DMS 273 (cell line): ENCODE measurements around the gene RASD2.

Source experiments
- DNase-seq: peaks from one replicate; lab custom pipeline; 2025; ENCODE audit not compliant: unreplicated experiment; lab: John Stamatoyannopoulos, UW

RASD2 gene

GRCh38 chr22:35601743-35602615, 61.3 kb downstream of the RASD2 start:
- DNase-seq, result no peak
